ENCODE results near the gene PPP6R2. TPM values are rescaled to one million over a fixed set of nuclear protein-coding genes. Genes with fewer than 3 reads are reported as not detected.
A peak's percentile ranks its signal among the peaks of the same experiment; 100 is the strongest.

Gene PPP6R2
- total and polyA plus RNA-seq, 2 of the 4 experiments (the other 2 are of a cell fraction): 49.2 to 51.6 TPM

GRCh38 chr22:50471197-50471847 is 128.2 kb downstream of the PPP6R2 start:
- WGBS, 2 experiments (ENCODE audit: extremely low coverage in 2 of 2, insufficient read length in 1 of 2): no CpG with 5 or more reads among the region's 21 CpGs
- Histone ChIP-seq H3K4ac (ENCODE audit: low read depth, low read length) (no peak overlapping the region), H3K4me2 (ENCODE audit: low read depth, low read length) (no peak overlapping the region), H3K23ac (ENCODE audit: low read depth, low read length) (no peak overlapping the region), H3K18ac (ENCODE audit: low read depth, low read length) (no peak overlapping the region), H2BK5ac (ENCODE audit: low read depth, low read length, poor library complexity, severe bottlenecking) (no peak overlapping the region), H3K36me3 (ENCODE audit: control insufficient read depth, insufficient read depth, low read length) (peaks cover 18% of the 10 kb centered on the region), H2BK20ac (ENCODE audit: low read depth, low read length) (no peak overlapping the region), H3K79me1 (ENCODE audit: low read depth in 1 of 2, low read length in 2 of 2) (peaks cover 24 to 76% of the 10 kb centered on the region in 2 experiments; a peak in 3 of 4 replicates), H4K5ac (ENCODE audit: low read depth, low read length) (no peak overlapping the region), H3K9me1 (ENCODE audit: insufficient read depth, low read length) (peaks cover 20% of the 10 kb centered on the region), H4K91ac (ENCODE audit: insufficient read depth, low read depth, low read length) (no peak overlapping the region), H2AK9ac (replicated peaks; ENCODE audit: low read depth, low read length, poor library complexity) (no peak overlapping the region), H4K8ac (ENCODE audit: low read depth in 2 of 2, low read length in 2 of 2) (no peak overlapping the region), H3K4me1 (ENCODE audit: control insufficient read depth, insufficient read depth, low read length) (peaks cover 25% of the 10 kb centered on the region), H3K9ac (ENCODE audit: low read depth, low read length) (no peak overlapping the region), H2AFZ (replicated peaks; ENCODE audit: low read length, poor library complexity) (peak overlapping the region; percentile 7), H3K14ac (replicated peaks; ENCODE audit: low read depth, low read length) (no peak overlapping the region), H3K27ac (ENCODE audit: insufficient read depth, low read length) (no peak overlapping the region), H3K4me3 (ENCODE audit: insufficient read depth, low read depth, low read length) (no peak overlapping the region), H2BK120ac (ENCODE audit: low read depth, low read length) (no peak overlapping the region), H4K20me1 (ENCODE audit: insufficient read depth, low read length) (peaks cover 67% of the 10 kb centered on the region), H2AK5ac (ENCODE audit: low read depth, low read length) (no peak overlapping the region), H3K9me3 (ENCODE audit: control insufficient read depth, insufficient read depth, low read length) (no peaks in the 10 kb centered on the region), H3K27me3 (ENCODE audit: control insufficient read depth, insufficient read depth, low read length) (no peaks in the 10 kb centered on the region), H2BK15ac (ENCODE audit: low read depth, low read length) (no peak overlapping the region), H3K56ac (ENCODE audit: extremely low read depth, insufficient read depth, low read length) (no peak overlapping the region)
- intact Hi-C loops (cut with micrococcal nuclease) (no loop called here), in situ Hi-C loops (cut with MboI; ENCODE audit: low sequenced_read_pairs) (no loop called here), dilution Hi-C loops (cut with HindIII; ENCODE audit: low sequenced_read_pairs, unreplicated experiment) (no loop called here)
- DNase-seq: no peak
- ChIA-PET POLR2A (ENCODE audit: unreplicated experiment) (no interaction called here), CTCF (no interaction called here)
- TF ChIP-seq MAFK (IDR thresholded peaks at IDR 0.05; ENCODE audit: low read depth, low read length) (no peak), NFE2L2 (IDR thresholded peaks at IDR 0.05; ENCODE audit: low read depth, low read length) (no peak), CHD1 (IDR thresholded peaks at IDR 0.05; ENCODE audit: low read depth, low read length) (no peak), USF2 (IDR thresholded peaks at IDR 0.05; ENCODE audit: low read depth, low read length) (no peak), RCOR1 (IDR thresholded peaks at IDR 0.05; ENCODE audit: insufficient replicate concordance, low read length) (no peak), CTCF (conservative IDR thresholded peaks at IDR 0.05; ENCODE audit: low read depth, low read length) (no peak), RFX5 (IDR thresholded peaks at IDR 0.05; ENCODE audit: low read depth, low read length) (no peak), CEBPB (IDR thresholded peaks at IDR 0.05; ENCODE audit: low read depth, low read length) (no peak)
- no TSS peak for BruUV-seq (replicated peaks)
- no peak for ATAC-seq (ENCODE audit: low read depth)
